Left lung (tissue), 10 donors: ENCODE data around the gene ANKRD2. TPM values are rescaled to one million over a fixed set of nuclear protein-coding genes. Genes with fewer than 3 reads are reported as not detected.

Experiments
- ATAC-seq: fragments of 200-7000 bp; cut with Tn5 transposase; one replicate; pipeline ENCODE4 v1.9.1; 2020; ENCODE audit warnings: moderate library complexity
- DNase-seq, 4 donors: peaks; one replicate each; pipeline ENCODE4 v3.0.0-alpha.2; 2013 to 2020
- H3K27ac ChIP-seq, 2 donors: fragments of 200-600 bp; sonication (generic) in 1 of 2; one replicate each; pipeline versions ENCODE4 v1.5.0 to v1.8.0; 2020 to 2021
- H3K27me3 ChIP-seq, 2 donors: fragments of 200-600 bp; sonication (generic) in 1 of 2; one replicate each; pipeline versions ENCODE4 v1.5.0 to v1.8.0; 2020 to 2021
- H3K36me3 ChIP-seq, 2 donors: fragments of 200-600 bp; sonication (generic) in 1 of 2; one replicate each; pipeline versions ENCODE4 v1.5.0 to v1.8.0; 2020 to 2021
- H3K4me1 ChIP-seq, 2 donors: fragments of 200-600 bp; one replicate each; pipeline ENCODE4 v1.8.0; 2021
- H3K4me3 ChIP-seq, 2 donors: fragments of 200-600 bp; sonication (generic) in 1 of 2; one replicate each; pipeline versions ENCODE4 v1.5.0 to v1.8.0; 2020 to 2021; ENCODE audit warnings: mild to moderate bottlenecking in 1 of 2
- H3K9me3 ChIP-seq, 2 donors: fragments of 200-600 bp; sonication (generic) in 1 of 2; one replicate each; pipeline versions ENCODE4 v1.5.0 to v1.8.0; 2020 to 2021
- intact Hi-C, 2 donors: fragments of 100-400 bp; cut with DNase I; formaldehyde crosslinking; loops; one replicate each; pipeline versions ENCODE4 v1.11.2 to v1.14.2; 2022
- polyA plus RNA-seq, 6 donors: library from polyadenylated mRNA; unstranded; fragments of 120-200 nt; gene quantifications; one replicate each; pipeline ENCODE4 v1.2.1, GENCODE V29; 2013; ENCODE audit not compliant: insufficient read length in 6 of 6
- total RNA-seq, 2 donors: library from RNA; stranded (reverse); fragmentation: NEBNext Ultra II Directional; extraction: Animal tissue kit (Norgen Biotek cat#: 25700); gene quantifications; one replicate each; pipeline ENCODE4 v1.2.1, GENCODE V29; 2021
- TF ChIP-seq, protein P1 (sequence below), 2 donors: fragments of 200-600 bp; sonication (generic) in 1 of 2; IDR thresholded peaks; one replicate each; pipeline versions ENCODE4 v1.5.0 to v1.8.0; 2021; ENCODE audit warnings: antibody characterized with exemption in 2 of 2
- donor health status: DM: no; HTN: yes; CAD: no.
- donor health status: DM: no; HTN: no; CAD: no.

The ANKRD2 gene
- total and polyA plus RNA-seq, 8 donors: 0.18 to 1.9 (median 0.27) TPM

DNA sequence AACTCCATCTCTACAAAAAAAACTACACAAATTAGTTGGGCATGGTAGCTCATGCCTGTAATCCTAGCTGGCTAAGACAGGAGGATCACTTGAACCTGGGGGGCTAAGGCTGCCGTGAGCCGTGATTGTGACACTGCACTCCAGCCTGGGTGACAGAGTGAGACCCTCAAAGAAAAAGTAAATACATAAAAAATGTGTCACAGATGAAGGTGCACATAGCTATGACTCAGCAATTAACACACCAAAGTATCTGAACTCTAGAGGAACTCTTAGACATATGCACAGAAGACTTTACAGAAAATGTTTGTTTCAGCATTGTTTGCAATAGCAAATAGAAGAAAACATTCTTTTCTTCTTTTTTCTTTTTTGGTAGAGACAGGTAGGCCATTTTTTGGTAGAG is 25.2 kb downstream of the ANKRD2 start:
- intact Hi-C loops: no loop called here

DNA sequence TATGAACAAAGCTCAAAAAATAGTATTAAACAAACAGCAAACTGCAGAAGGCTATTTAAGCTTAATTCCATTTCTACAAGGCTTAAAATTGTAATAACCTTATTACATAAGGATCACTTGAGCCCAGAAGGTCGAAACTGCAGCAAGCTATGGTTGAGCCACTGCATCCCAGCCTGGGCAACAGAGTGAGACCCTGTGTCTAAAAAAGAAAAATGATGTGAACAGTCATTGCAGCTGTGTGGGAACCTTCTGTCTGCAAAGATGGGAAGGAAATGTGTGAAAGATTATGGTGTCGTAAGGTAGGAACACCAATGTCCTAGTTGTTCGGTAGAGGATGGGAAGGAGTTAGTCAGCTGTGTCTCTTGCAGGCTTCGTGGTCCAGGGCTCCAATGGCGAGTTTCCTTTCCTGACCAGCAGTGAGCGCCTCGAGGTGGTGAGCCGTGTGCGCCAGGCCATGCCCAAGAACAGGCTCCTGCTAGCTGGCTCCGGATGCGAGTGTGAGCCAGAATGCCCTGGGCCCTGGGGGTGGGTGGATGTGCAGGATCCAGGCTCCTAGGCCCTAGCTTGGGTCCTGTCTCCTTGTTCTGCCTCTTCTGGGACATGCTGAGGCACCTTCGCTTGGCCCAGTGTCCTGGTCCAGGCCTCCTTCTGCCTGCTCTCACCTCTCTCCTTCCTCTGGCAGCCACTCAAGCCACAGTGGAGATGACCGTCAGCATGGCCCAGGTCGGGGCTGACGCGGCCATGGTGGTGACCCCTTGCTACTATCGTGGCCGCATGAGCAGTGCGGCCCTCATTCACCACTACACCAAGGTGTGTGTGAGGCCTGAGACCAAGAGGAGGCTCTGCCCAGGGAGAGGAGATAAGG is 26.1 kb downstream of the ANKRD2 start:
- no peak for ATAC-seq

More for the DNA sequence above, 25.2 kb downstream of the ANKRD2 start:
- no peak for ATAC-seq
- Histone ChIP-seq H3K4me1 (peaks cover 3 to 19% of the 10 kb centered on the region in 2 donors), H3K36me3 (no peaks in the 10 kb centered on the region), H3K9me3 (no peaks in the 10 kb centered on the region), H3K27me3 (no peaks in the 10 kb centered on the region), H3K4me3 (no peak overlapping the region), H3K27ac (no peak overlapping the region)
- no peak for DNase-seq
- TF ChIP-seq, protein P1, sequence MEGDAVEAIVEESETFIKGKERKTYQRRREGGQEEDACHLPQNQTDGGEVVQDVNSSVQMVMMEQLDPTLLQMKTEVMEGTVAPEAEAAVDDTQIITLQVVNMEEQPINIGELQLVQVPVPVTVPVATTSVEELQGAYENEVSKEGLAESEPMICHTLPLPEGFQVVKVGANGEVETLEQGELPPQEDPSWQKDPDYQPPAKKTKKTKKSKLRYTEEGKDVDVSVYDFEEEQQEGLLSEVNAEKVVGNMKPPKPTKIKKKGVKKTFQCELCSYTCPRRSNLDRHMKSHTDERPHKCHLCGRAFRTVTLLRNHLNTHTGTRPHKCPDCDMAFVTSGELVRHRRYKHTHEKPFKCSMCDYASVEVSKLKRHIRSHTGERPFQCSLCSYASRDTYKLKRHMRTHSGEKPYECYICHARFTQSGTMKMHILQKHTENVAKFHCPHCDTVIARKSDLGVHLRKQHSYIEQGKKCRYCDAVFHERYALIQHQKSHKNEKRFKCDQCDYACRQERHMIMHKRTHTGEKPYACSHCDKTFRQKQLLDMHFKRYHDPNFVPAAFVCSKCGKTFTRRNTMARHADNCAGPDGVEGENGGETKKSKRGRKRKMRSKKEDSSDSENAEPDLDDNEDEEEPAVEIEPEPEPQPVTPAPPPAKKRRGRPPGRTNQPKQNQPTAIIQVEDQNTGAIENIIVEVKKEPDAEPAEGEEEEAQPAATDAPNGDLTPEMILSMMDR (IDR thresholded peaks at IDR 0.05): no peak

GRCh38 chr10:97599272-97599619 is 26.7 kb downstream of the ANKRD2 start:
- Histone ChIP-seq H3K4me1 (peaks cover 3 to 19% of the 10 kb centered on the region in 2 donors), H3K4me3 (no peak overlapping the region), H3K27me3 (no peaks in the 10 kb centered on the region), H3K9me3 (no peaks in the 10 kb centered on the region), H3K27ac (no peak overlapping the region), H3K36me3 (no peaks in the 10 kb centered on the region)
- no peak for DNase-seq
- no peak for ATAC-seq
- TF ChIP-seq, protein P1 (IDR thresholded peaks at IDR 0.05): no peak
- intact Hi-C loops: no loop called here

More for the DNA sequence above, 26.1 kb downstream of the ANKRD2 start:
- H3K4me1 ChIP-seq: peaks cover 3 to 19% of the 10 kb centered on the region in 2 donors
- no peak for DNase-seq
- intact Hi-C loops: no loop called here
- no peak overlapping the region for H3K27ac ChIP-seq
- H3K9me3 ChIP-seq: no peaks in the 10 kb centered on the region
- TF ChIP-seq, protein P1 (IDR thresholded peaks at IDR 0.05): no peak
- H3K27me3 ChIP-seq: no peaks in the 10 kb centered on the region
- H3K36me3 ChIP-seq: no peaks in the 10 kb centered on the region
- H3K4me3 ChIP-seq: no peak overlapping the region

DNA sequence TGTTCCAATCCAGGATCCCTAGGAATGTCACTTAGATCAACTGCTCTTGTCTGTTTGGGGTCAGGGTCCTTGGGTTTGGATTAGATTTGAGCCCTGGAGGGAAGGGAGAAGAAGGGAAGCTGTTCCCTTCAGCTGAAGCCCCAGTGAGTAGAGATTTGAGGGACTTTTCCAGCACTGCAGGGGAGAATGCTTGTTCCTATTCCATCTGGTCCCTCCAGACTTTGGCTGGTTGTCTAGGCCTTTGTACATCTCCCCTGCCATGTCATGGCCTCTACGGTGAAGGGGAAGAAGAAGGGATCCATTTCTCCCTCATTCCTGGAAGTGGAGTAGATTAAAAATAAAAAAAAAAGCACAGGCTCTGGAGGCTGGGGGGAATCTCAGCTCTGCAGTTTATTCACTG is 28.0 kb downstream of the ANKRD2 start:
- intact Hi-C loops: no loop called here
- TF ChIP-seq, protein P1 (IDR thresholded peaks at IDR 0.05): no peak
- no peaks in the 10 kb centered on the region for H3K27me3 ChIP-seq

GRCh38 chr10:97601268-97602215 is 29.0 kb downstream of the ANKRD2 start:
- Histone ChIP-seq H3K4me1 (peaks cover 0 to 10% of the 10 kb centered on the region in 2 donors), H3K36me3 (no peaks in the 10 kb centered on the region), H3K27me3 (no peaks in the 10 kb centered on the region), H3K9me3 (no peaks in the 10 kb centered on the region), H3K27ac (no peak overlapping the region), H3K4me3 (no peak overlapping the region)
- DNase-seq (no peak), ATAC-seq (no peak)
- intact Hi-C loops: no loop called here
- TF ChIP-seq, protein P1 (IDR thresholded peaks at IDR 0.05): no peak

More for the DNA sequence above, 28.0 kb downstream of the ANKRD2 start:
- Histone ChIP-seq H3K36me3 (no peaks in the 10 kb centered on the region), H3K9me3 (no peaks in the 10 kb centered on the region), H3K27ac (no peak overlapping the region), H3K4me3 (no peak overlapping the region), H3K4me1 (peaks cover 3 to 19% of the 10 kb centered on the region in 2 donors)
- no peak for ATAC-seq
- DNase-seq: no peak
